ENCODE results near the gene PRKG2.

PRKG2 gene

GRCh38 chr4:81136161-81136905, 78.7 kb downstream of the PRKG2 start:
- Histone ChIP-seq H4K91ac (ENCODE audit: low read depth, low read length) (no peak overlapping the region), H3K36me3 (ENCODE audit: control insufficient read depth in 1 of 2, insufficient read depth in 2 of 2, low read length in 2 of 2) (no peaks in the 10 kb centered on the region), H2BK5ac (ENCODE audit: low read depth, low read length, poor library complexity) (no peak overlapping the region), H3K4me1 (ENCODE audit: control insufficient read depth in 1 of 2, insufficient read depth in 2 of 2, low read length in 2 of 2) (no peaks in the 10 kb centered on the region), H3K4me3 (ENCODE audit: low read depth, low read length) (no peak overlapping the region), H3K79me2 (ENCODE audit: control insufficient read depth, insufficient read depth, low read length, poor library complexity) (no peaks in the 10 kb centered on the region), H3K23ac (ENCODE audit: low read length) (no peak overlapping the region), H3K79me1 (ENCODE audit: low read length) (no peaks in the 10 kb centered on the region), H4K12ac (ENCODE audit: low read depth, low read length) (no peak overlapping the region), H3K27me3 (ENCODE audit: insufficient read depth, low read length) (no peaks in the 10 kb centered on the region), H4K8ac (ENCODE audit: low read depth, low read length) (no peak overlapping the region), H3K4ac (ENCODE audit: low read depth, low read length) (no peak overlapping the region), H2AK5ac (ENCODE audit: low read length) (no peak overlapping the region), H3K14ac (ENCODE audit: low read length) (no peak overlapping the region), H3K4me2 (ENCODE audit: low read length) (no peak overlapping the region), H3K18ac (ENCODE audit: low read length) (no peak overlapping the region), H2BK12ac (ENCODE audit: low read length) (no peak overlapping the region), H2BK120ac (ENCODE audit: insufficient read depth, low read length, poor library complexity) (no peak overlapping the region), H3K9me3 (ENCODE audit: insufficient read depth, low read depth, low read length) (no peaks in the 10 kb centered on the region), H3K27ac (ENCODE audit: low read depth, low read length) (no peak overlapping the region), H2AFZ (ENCODE audit: insufficient read depth, low read length, poor library complexity) (no peak overlapping the region), H3K9ac (ENCODE audit: low read length) (no peak overlapping the region)
- DNase-seq: no peak
- WGBS (ENCODE audit: extremely low coverage, insufficient coverage, insufficient read length): 100% methylated on average over 2 of the region's 8 CpGs

GRCh38 chr4:81135501-81135900, 79.5 kb downstream of the PRKG2 start:
- no peak overlapping the region for H3K4ac ChIP-seq (ENCODE audit: low read depth, low read length)
- H3K4me1 ChIP-seq (ENCODE audit: control insufficient read depth in 1 of 2, insufficient read depth in 2 of 2, low read length in 2 of 2): no peaks in the 10 kb centered on the region
- no peak overlapping the region for H3K14ac ChIP-seq (ENCODE audit: low read length)
- H3K9me3 ChIP-seq (ENCODE audit: insufficient read depth, low read depth, low read length): no peaks in the 10 kb centered on the region
- no peak for DNase-seq
- no peak overlapping the region for H3K23ac ChIP-seq (ENCODE audit: low read length)
- no peaks in the 10 kb centered on the region for H3K79me1 ChIP-seq (ENCODE audit: low read length)
- no peak overlapping the region for H3K9ac ChIP-seq (ENCODE audit: low read length)
- no peak overlapping the region for H4K12ac ChIP-seq (ENCODE audit: low read depth, low read length)
- no peak overlapping the region for H4K91ac ChIP-seq (ENCODE audit: low read depth, low read length)
- no peak overlapping the region for H2BK12ac ChIP-seq (ENCODE audit: low read length)
- no peak overlapping the region for H3K27ac ChIP-seq (ENCODE audit: low read depth, low read length)
- H2BK120ac ChIP-seq (ENCODE audit: insufficient read depth, low read length, poor library complexity): no peak overlapping the region
- no CpG with 5 or more reads among the region's 2 CpGs for WGBS (ENCODE audit: extremely low coverage, insufficient coverage, insufficient read length)
- H3K18ac ChIP-seq (ENCODE audit: low read length): no peak overlapping the region
- no peak overlapping the region for H3K4me3 ChIP-seq (ENCODE audit: low read depth, low read length)
- no peak overlapping the region for H2AK5ac ChIP-seq (ENCODE audit: low read length)
- no peak overlapping the region for H3K4me2 ChIP-seq (ENCODE audit: low read length)
- no peak overlapping the region for H4K8ac ChIP-seq (ENCODE audit: low read depth, low read length)
- H3K79me2 ChIP-seq (ENCODE audit: control insufficient read depth, insufficient read depth, low read length, poor library complexity): no peaks in the 10 kb centered on the region
- no peak overlapping the region for H2BK5ac ChIP-seq (ENCODE audit: low read depth, low read length, poor library complexity)
- H2AFZ ChIP-seq (ENCODE audit: insufficient read depth, low read length, poor library complexity): no peak overlapping the region
- H3K27me3 ChIP-seq (ENCODE audit: insufficient read depth, low read length): no peaks in the 10 kb centered on the region
- no peaks in the 10 kb centered on the region for H3K36me3 ChIP-seq (ENCODE audit: control insufficient read depth in 1 of 2, insufficient read depth in 2 of 2, low read length in 2 of 2)

- Histone ChIP-seq H2BK5ac (ENCODE audit: low read depth, low read length, poor library complexity) (no peak overlapping the region), H3K4ac (ENCODE audit: low read depth, low read length) (no peak overlapping the region), H3K27ac (ENCODE audit: low read depth, low read length) (no peak overlapping the region), H2AK5ac (ENCODE audit: low read length) (no peak overlapping the region), H4K8ac (ENCODE audit: low read depth, low read length) (no peak overlapping the region), H3K4me2 (ENCODE audit: low read length) (no peak overlapping the region), H4K91ac (ENCODE audit: low read depth, low read length) (no peak overlapping the region), H3K23ac (ENCODE audit: low read length) (no peak overlapping the region), H3K9ac (ENCODE audit: low read length) (no peak overlapping the region), H2BK120ac (ENCODE audit: insufficient read depth, low read length, poor library complexity) (no peak overlapping the region), H3K4me3 (ENCODE audit: low read depth, low read length) (no peak overlapping the region), H3K4me1 (ENCODE audit: control insufficient read depth in 1 of 2, insufficient read depth in 2 of 2, low read length in 2 of 2) (no peaks in the 10 kb centered on the region), H4K12ac (ENCODE audit: low read depth, low read length) (no peak overlapping the region), H3K79me1 (ENCODE audit: low read length) (no peaks in the 10 kb centered on the region), H3K14ac (ENCODE audit: low read length) (no peak overlapping the region), H3K9me3 (ENCODE audit: insufficient read depth, low read depth, low read length) (no peaks in the 10 kb centered on the region), H3K79me2 (ENCODE audit: control insufficient read depth, insufficient read depth, low read length, poor library complexity) (no peaks in the 10 kb centered on the region), H3K36me3 (ENCODE audit: control insufficient read depth in 1 of 2, insufficient read depth in 2 of 2, low read length in 2 of 2) (no peaks in the 10 kb centered on the region), H3K27me3 (ENCODE audit: insufficient read depth, low read length) (no peaks in the 10 kb centered on the region), H2AFZ (ENCODE audit: insufficient read depth, low read length, poor library complexity) (no peak overlapping the region), H3K18ac (ENCODE audit: low read length) (no peak overlapping the region), H2BK12ac (ENCODE audit: low read length) (no peak overlapping the region)
- WGBS (ENCODE audit: extremely low coverage, insufficient coverage, insufficient read length): no CpG with 5 or more reads among the region's 2 CpGs
- no peak for DNase-seq
Observed at GRCh38 chr4:81131563-81131962, 83.5 kb downstream of the PRKG2 start.

- H4K91ac ChIP-seq (ENCODE audit: low read depth, low read length): no peak overlapping the region
- no peak overlapping the region for H3K14ac ChIP-seq (ENCODE audit: low read length)
- H3K4me2 ChIP-seq (ENCODE audit: low read length): no peak overlapping the region
- no peak overlapping the region for H2AFZ ChIP-seq (ENCODE audit: insufficient read depth, low read length, poor library complexity)
- H3K79me2 ChIP-seq (ENCODE audit: control insufficient read depth, insufficient read depth, low read length, poor library complexity): no peaks in the 10 kb centered on the region
- DNase-seq: no peak
- no peak overlapping the region for H4K12ac ChIP-seq (ENCODE audit: low read depth, low read length)
- no peak overlapping the region for H3K9ac ChIP-seq (ENCODE audit: low read length)
- H3K4ac ChIP-seq (ENCODE audit: low read depth, low read length): no peak overlapping the region
- no peak overlapping the region for H4K8ac ChIP-seq (ENCODE audit: low read depth, low read length)
- no peak overlapping the region for H2BK12ac ChIP-seq (ENCODE audit: low read length)
- no CpG with 5 or more reads among the region's 4 CpGs for WGBS (ENCODE audit: extremely low coverage, insufficient coverage, insufficient read length)
- H3K27me3 ChIP-seq (ENCODE audit: insufficient read depth, low read length): no peaks in the 10 kb centered on the region
- H3K79me1 ChIP-seq (ENCODE audit: low read length): no peaks in the 10 kb centered on the region
- no peak overlapping the region for H3K23ac ChIP-seq (ENCODE audit: low read length)
- no peaks in the 10 kb centered on the region for H3K36me3 ChIP-seq (ENCODE audit: control insufficient read depth in 1 of 2, insufficient read depth in 2 of 2, low read length in 2 of 2)
- H2BK120ac ChIP-seq (ENCODE audit: insufficient read depth, low read length, poor library complexity): no peak overlapping the region
- no peak overlapping the region for H2AK5ac ChIP-seq (ENCODE audit: low read length)
- no peaks in the 10 kb centered on the region for H3K4me1 ChIP-seq (ENCODE audit: control insufficient read depth in 1 of 2, insufficient read depth in 2 of 2, low read length in 2 of 2)
- H3K18ac ChIP-seq (ENCODE audit: low read length): no peak overlapping the region
- no peak overlapping the region for H3K27ac ChIP-seq (ENCODE audit: low read depth, low read length)
- no peak overlapping the region for H3K4me3 ChIP-seq (ENCODE audit: low read depth, low read length)
- H2BK5ac ChIP-seq (ENCODE audit: low read depth, low read length, poor library complexity): no peak overlapping the region
- no peaks in the 10 kb centered on the region for H3K9me3 ChIP-seq (ENCODE audit: insufficient read depth, low read depth, low read length)
Observed at GRCh38 chr4:81131066-81131465, 84.0 kb downstream of the PRKG2 start.
